Measurements from ENCODE around the gene ZNF469. TPM values are rescaled to one million over a fixed set of nuclear protein-coding genes. Genes with fewer than 3 reads are reported as not detected.

ZNF469 gene
- total and polyA plus RNA-seq, 9 of the 15 experiments (the other 6 are each of a cell fraction or from before 2014, with no cell fraction given): 0.01 to 0.04 TPM; not detected in 7

DNA sequence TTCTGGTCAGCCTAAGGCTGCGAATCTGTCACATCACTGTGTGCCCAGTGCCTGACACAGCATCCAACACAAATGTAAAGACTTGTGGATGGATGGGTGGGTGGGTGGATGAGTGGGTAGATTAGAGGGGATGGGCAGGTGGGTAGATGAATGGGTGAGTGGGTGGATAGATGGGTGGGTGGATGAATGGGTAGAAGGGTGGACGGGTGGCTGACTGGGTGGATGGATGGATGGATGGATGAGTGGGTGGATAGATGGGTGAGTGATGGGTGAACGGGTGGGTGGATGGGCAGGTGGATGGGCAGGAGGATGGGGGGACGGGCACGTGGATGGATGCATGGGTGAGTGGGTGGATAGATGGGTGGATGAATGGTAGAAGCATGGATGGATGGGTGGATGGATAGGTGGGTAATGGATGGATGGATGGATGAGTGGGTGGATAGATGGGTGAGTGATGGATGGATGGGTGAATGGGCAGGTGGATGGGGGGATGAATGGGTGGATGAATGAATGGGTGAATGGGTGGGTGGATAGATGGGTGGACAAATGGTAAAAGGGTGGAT is 39.2 kb downstream of the ZNF469 start:
- peaks cover 0 to 49% of the 10 kb centered on the region in 2 experiments; a peak in 2 of 5 replicates for H3K27me3 ChIP-seq (ENCODE audit: control insufficient read depth in 2 of 2, insufficient read depth in 2 of 2, low read length in 2 of 2)
- in situ Hi-C loops (cut with MboI) (no loop called here), intact Hi-C loops (cut with micrococcal nuclease) (no loop called here)
- peaks cover 12% of the 10 kb centered on the region; the same call in 1 of the 2 replicates for H4K20me1 ChIP-seq (replicated peaks; ENCODE audit: control insufficient read depth, insufficient read depth, low read length)
- WGBS (ENCODE audit: insufficient coverage, low coverage, missing lambda C conversion rate): 0% methylated on average over 4 of the region's 5 CpGs
- no peak overlapping the region for H3K27ac ChIP-seq (ENCODE audit: extremely low read depth, low read depth, low read length)
- no peak overlapping the region for H2AFZ ChIP-seq (ENCODE audit: low read depth, low read length)
- no TSS peak for BruUV-seq (replicated peaks)
- no peaks in the 10 kb centered on the region for H3K9me1 ChIP-seq (ENCODE audit: control insufficient read depth, insufficient read depth, low read length)
- H3K9ac ChIP-seq (ENCODE audit: insufficient read depth in 1 of 2, low read depth in 2 of 2, low read length in 2 of 2): no peak overlapping the region
- POLR2A ChIA-PET: interaction anchor here (0.6 kb wide), 1 partner anchor 477 kb away, joined by 3 read pairs; no protein-coding TSS in a partner anchor
- no peaks in the 10 kb centered on the region for H3K9me3 ChIP-seq (replicated peaks; ENCODE audit: control insufficient read depth, insufficient read depth, low read depth, low read length)
- CTCF ChIA-PET (ENCODE audit: low intra/inter-chr PET ratio): no interaction called here
- peak; percentile 67 for TF ChIP-seq EGR1 (conservative IDR thresholded peaks at IDR 0.05)
- no peak for TF ChIP-seq NFIC (IDR thresholded peaks at IDR 0.05)
- H3K4me3 ChIP-seq: no peak overlapping the region
- no peaks in the 10 kb centered on the region for H3K36me3 ChIP-seq (ENCODE audit: control insufficient read depth, insufficient read depth, low read length)
- no peak overlapping the region for H3K4me2 ChIP-seq (ENCODE audit: insufficient read depth, low read length)
- FAIRE-seq (no peak), ATAC-seq (no peak), DNase-seq (ENCODE audit: extremely low read depth in 1 of 4, low spot score in 3 of 4) (no peak)
- H3K4me1 ChIP-seq (replicated peaks in 1 of 2; ENCODE audit: control insufficient read depth in 2 of 2, insufficient read depth in 2 of 2, low read length in 2 of 2): peaks cover 0 to 21% of the 10 kb centered on the region in 2 experiments; a peak in 3 of 5 replicates
- no peaks in the 10 kb centered on the region for H3K79me2 ChIP-seq (ENCODE audit: control insufficient read depth, insufficient read depth, low read length)

DNA sequence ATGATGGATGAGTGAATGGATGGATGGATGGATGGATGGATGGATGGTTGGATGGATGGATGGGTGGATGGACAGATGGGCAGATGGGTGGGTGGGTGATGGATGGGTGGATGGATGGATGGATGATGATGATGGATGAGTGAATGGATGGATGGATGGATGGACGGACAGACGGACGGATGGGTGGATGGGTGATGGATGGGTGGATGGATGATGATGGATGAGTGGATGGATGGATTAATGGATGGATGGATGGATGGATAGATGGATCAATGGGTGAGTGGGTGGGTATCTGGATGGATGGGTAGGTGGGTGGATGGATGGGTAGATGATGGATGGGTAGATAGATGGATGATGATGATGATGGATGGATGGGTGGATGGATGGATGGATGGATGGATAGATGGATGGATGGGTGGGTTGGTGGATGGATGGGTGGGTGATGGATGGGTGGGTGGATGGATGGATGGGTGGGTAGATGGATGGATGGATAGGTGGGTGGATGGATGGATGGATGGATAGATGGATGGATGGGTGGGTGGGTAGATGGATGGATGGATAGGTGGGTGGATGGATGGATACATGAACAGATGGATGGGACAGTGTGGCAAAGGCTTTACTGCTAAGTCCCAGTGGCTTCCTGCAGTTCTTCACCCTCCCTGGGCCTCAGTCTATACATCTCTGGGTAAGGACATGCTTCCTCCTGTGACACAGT is 40.1 kb downstream of the ZNF469 start:
- no peak for ATAC-seq
- FAIRE-seq: no peak
- Histone ChIP-seq H3K9me3 (replicated peaks; ENCODE audit: control insufficient read depth, insufficient read depth, low read depth, low read length) (no peaks in the 10 kb centered on the region), H3K9me1 (ENCODE audit: control insufficient read depth, insufficient read depth, low read length) (no peaks in the 10 kb centered on the region), H3K9ac (ENCODE audit: insufficient read depth in 1 of 2, low read depth in 2 of 2, low read length in 2 of 2) (no peak overlapping the region), H4K20me1 (replicated peaks; ENCODE audit: control insufficient read depth, insufficient read depth, low read length) (peaks cover 12% of the 10 kb centered on the region; the same call in 1 of the 2 replicates), H3K4me3 (no peak overlapping the region), H3K79me2 (ENCODE audit: control insufficient read depth, insufficient read depth, low read length) (no peaks in the 10 kb centered on the region), H3K27ac (ENCODE audit: extremely low read depth, low read depth, low read length) (no peak overlapping the region), H3K36me3 (ENCODE audit: control insufficient read depth, insufficient read depth, low read length) (no peaks in the 10 kb centered on the region), H3K4me1 (replicated peaks in 1 of 2; ENCODE audit: control insufficient read depth in 2 of 2, insufficient read depth in 2 of 2, low read length in 2 of 2) (peaks cover 0 to 29% of the 10 kb centered on the region in 2 experiments; a peak in 3 of 5 replicates), H2AFZ (ENCODE audit: low read depth, low read length) (no peak overlapping the region), H3K4me2 (ENCODE audit: insufficient read depth, low read length) (no peak overlapping the region), H3K27me3 (ENCODE audit: control insufficient read depth in 2 of 2, insufficient read depth in 2 of 2, low read length in 2 of 2) (peaks cover 0 to 53% of the 10 kb centered on the region in 2 experiments; a peak in 3 of 5 replicates)
- DNase-seq (ENCODE audit: extremely low read depth in 1 of 4, low spot score in 3 of 4): no peak
- ChIA-PET POLR2A (interaction anchor here (0.6 kb wide), 1 partner anchor 569 kb away, joined by 3 read pairs; no protein-coding TSS in a partner anchor), CTCF (ENCODE audit: low intra/inter-chr PET ratio) (no interaction called here)
- WGBS (ENCODE audit: insufficient coverage, low coverage, missing lambda C conversion rate): 12% methylated on average over 3 of the region's 3 CpGs
- intact Hi-C loops (cut with micrococcal nuclease) (no loop called here), in situ Hi-C loops (cut with MboI) (no loop called here)
- BruUV-seq (replicated peaks): no TSS peak
- TF ChIP-seq, protein P1, sequence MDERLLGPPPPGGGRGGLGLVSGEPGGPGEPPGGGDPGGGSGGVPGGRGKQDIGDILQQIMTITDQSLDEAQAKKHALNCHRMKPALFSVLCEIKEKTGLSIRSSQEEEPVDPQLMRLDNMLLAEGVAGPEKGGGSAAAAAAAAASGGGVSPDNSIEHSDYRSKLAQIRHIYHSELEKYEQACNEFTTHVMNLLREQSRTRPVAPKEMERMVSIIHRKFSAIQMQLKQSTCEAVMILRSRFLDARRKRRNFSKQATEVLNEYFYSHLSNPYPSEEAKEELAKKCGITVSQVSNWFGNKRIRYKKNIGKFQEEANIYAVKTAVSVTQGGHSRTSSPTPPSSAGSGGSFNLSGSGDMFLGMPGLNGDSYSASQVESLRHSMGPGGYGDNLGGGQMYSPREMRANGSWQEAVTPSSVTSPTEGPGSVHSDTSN (CRISPR knock-in tag; IDR thresholded peaks at IDR 0.05; ENCODE audit: low read depth): no peak
- TF ChIP-seq, protein P1 (tag; conservative IDR thresholded peaks at IDR 0.05; ENCODE audit: low read depth): peak; percentile 61
- TF ChIP-seq HNRNPH1 (optimal IDR thresholded peaks at IDR 0.05; ENCODE audit: low read depth, low read length) (no peak), MEIS2 (IDR thresholded peaks at IDR 0.05; ENCODE audit: partially characterized antibody) (peak; percentile 34), HDAC1 (IDR thresholded peaks at IDR 0.05) (peak in 1 of 2 experiments; percentile 20; a peak in 1 of 4 replicates), KDM1A (IDR thresholded peaks at IDR 0.05) (0 out of 4 replicates have a peak, but pooled peaks of 1 of the 2 experiments have one; percentile 12), EHMT2 (IDR thresholded peaks at IDR 0.05) (peak; percentile 33; the same call in 1 of the 2 replicates)
- TF ChIP-seq, protein P2, sequence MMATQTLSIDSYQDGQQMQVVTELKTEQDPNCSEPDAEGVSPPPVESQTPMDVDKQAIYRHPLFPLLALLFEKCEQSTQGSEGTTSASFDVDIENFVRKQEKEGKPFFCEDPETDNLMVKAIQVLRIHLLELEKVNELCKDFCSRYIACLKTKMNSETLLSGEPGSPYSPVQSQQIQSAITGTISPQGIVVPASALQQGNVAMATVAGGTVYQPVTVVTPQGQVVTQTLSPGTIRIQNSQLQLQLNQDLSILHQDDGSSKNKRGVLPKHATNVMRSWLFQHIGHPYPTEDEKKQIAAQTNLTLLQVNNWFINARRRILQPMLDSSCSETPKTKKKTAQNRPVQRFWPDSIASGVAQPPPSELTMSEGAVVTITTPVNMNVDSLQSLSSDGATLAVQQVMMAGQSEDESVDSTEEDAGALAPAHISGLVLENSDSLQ (IDR thresholded peaks at IDR 0.05): peak; percentile 67; the same call in 1 of the 2 replicates

Data from K562 (cell line).